Hair follicle dermal papilla cell (primary cell): ENCODE results near the gene TRIM31. TPM values are rescaled to one million over a fixed set of nuclear protein-coding genes. Genes with fewer than 3 reads are reported as not detected.

Source experiments
- small RNA-seq: library from RNA; depleted of rRNA; stranded (forward); fragments of <200 nt; gene quantifications from one replicate; pipeline ENCODE3, GENCODE V24; 2012
- total RNA-seq: library from RNA; depleted of rRNA; stranded (reverse); fragments of >200 nt; gene quantifications from 2 replicates; pipeline ENCODE4 v1.2.3, GENCODE V29; 2012

TRIM31 gene
- total RNA-seq, result not detected in 2 replicates

GRCh38 chr6:30113003-30113759, at the start of gene TRIM31:
TRIM31 (minus strand) TSS chr6:30113090; CDS start chr6:30112805, 285 bp downstream.

GRCh38 chr6:30160785-30161531, 48.1 kb upstream of the TRIM31 start, which contains the start of gene TRIM10:
TRIM10 (minus strand) TSS chr6:30161211; CDS start chr6:30160858, 353 bp downstream.

DNA sequence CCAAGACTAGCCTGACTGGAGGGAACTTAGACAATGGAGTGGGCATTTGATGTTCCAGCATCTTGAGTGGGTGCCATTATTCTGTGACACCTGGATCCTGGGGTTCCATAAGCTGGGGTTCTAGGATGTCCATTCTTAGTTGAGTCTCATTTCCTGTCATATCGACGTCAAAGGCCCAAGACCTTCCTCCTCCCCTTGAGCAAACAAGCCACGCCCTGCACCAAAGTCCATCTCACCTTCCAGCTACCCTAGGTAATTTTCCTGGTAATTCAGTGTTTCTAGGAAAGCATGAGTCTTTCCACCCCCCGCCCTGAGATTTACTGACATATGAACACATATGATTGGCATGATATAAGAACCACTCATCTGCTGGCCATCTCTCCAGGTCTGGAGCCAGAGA, 22.9 kb upstream of the TRIM31 start, which contains the start of gene TRIM40:
Gene TRIM40, plus strand, starts transcription at position 384 of the 400 bp plus-strand sequence. CDS start 897 bp downstream, outside the sequence.

DNA sequence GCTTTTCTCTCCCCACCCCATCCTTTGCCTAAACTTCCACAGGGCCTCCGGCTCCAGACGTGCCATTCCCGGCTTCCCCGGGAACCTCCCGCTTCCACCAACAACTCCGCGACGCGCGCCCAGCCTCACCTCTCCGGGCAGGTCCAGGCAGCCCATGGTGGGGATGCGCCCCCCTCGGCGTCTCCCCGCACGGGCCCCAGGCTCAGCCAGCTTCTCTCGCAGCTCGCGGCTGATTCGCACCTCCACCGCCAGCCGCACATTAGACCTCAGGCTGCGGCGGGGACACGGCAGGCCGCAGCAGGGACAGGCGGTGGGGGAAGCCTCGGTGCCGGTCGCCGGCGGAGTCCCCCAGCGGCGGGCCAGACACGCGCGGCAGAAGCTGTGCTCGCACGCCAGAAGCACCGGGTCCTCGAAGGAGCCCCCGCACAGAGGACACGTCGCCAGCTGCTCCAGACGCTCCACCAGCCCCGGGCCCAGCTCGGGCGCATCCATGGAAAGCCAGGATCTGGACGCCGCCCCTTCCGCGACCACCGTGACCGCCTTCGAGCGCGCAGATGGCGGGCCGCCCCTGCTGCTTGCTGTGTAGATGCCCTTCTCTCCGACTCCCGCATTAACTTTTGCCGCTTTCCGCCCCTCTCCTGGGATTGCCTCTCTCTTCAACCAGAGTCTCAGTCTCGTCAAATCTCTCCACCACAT, 37.6 kb downstream of the TRIM31 start, which contains the start of gene RNF39:
Gene RNF39, minus strand, starts transcription at position 676 of the 696 bp plus-strand sequence. Its CDS starts 184 bp downstream, at position 492.

GRCh38 chr6:30066577-30067459, 46.1 kb downstream of the TRIM31 start, which contains the start of gene PPP1R11:
PPP1R11 (plus strand) TSS chr6:30067198; CDS start chr6:30067411, 213 bp downstream.

DNA sequence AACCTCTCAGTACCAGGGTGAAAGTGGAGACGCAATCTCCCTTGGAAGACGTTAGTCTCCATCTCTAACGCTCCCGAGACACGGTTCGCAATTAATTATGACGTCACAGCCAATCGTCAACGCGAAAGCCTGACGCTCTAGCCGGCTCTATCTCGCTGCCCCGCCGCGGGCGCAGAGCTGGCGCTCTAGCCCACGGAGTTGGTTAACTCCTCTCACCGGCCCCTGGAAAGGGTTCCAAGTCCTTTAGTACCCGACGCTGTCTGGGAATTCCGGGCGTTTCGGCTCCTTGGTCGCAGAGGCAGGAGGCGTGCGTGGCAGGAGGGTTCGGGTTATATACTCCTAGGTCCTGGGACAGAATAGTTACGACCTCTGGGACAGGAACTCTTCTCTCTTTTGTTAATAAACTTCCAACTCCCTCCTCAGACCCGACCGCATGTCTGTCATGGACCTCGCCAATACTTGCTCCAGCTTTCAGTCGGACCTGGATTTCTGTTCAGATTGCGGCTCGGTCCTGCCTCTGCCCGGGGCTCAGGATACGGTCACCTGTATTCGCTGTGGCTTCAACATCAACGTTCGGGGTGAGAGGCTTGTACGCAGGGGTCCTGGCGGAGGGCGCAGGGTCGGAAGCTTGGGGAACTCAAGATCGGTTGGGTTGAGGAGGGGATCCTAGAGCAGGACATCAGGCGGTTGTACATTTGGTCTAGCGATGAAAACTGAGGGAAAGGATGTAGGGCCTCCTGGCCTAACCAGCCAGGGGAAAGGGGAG, 51.6 kb downstream of the TRIM31 start, which contains the start of gene POLR1H:
Gene POLR1H, plus strand, starts transcription at position 174 of the 766 bp plus-strand sequence. Its CDS starts 260 bp downstream, at position 434.

Small RNA genes lying within 50 kb of the gene (small RNA-seq; reads per million reads assigned to genes)
- gene RF00554, result not detected
- gene RF02219, result not detected
- gene RF02220, result not detected

Other genes starting within 250 kb of the TRIM31 start
- gene HLA-A, start 170.6 kb downstream of the TRIM31 start, total RNA-seq, result 478 and 738 TPM in 2 replicates
- gene POLR1H, start 51.8 kb downstream of the TRIM31 start, total RNA-seq, result 18.3 and 21.5 TPM in 2 replicates
- gene PPP1R11, start 45.9 kb downstream of the TRIM31 start, total RNA-seq, result 34.6 and 36.7 TPM in 2 replicates
- 0.16 TPM in 1 of 2 replicates, not detected in the other for gene RNF39, start 37.3 kb downstream of the TRIM31 start, total RNA-seq
- gene TRIM40, start 23.1 kb upstream of the TRIM31 start, total RNA-seq, result not detected in 2 replicates
- gene TRIM10, start 48.1 kb upstream of the TRIM31 start, total RNA-seq, result not detected in 2 replicates
- gene TRIM15, start 50.5 kb upstream of the TRIM31 start, total RNA-seq, result not detected in 2 replicates
- 38.5 and 41.9 TPM in 2 replicates for gene TRIM26, start 100.3 kb upstream of the TRIM31 start, total RNA-seq
- gene TRIM39, start 213.8 kb upstream of the TRIM31 start, total RNA-seq, result 9.6 and 11.7 TPM in 2 replicates
- gene RPP21, start 232.1 kb upstream of the TRIM31 start, total RNA-seq, result 21.3 and 22.2 TPM in 2 replicates